Mesenchymal stem cell (in vitro differentiated cells and primary cell): ENCODE measurements around the gene B2M.
A peak's percentile ranks its signal among the peaks of the same experiment; 100 is the strongest.

ENCODE experiments used
- DNase-seq: peaks from one replicate; pipeline ENCODE4 v3.0.0-alpha.2; 2013
- H2AFZ ChIP-seq: one replicate; pipeline ENCODE4 v1.6.1; 2013; ENCODE audit warnings: low read depth, mild to moderate bottlenecking, control low read depth, inconsistent platforms, low read length, moderate library complexity
- H2AK5ac ChIP-seq: 2 replicates; pipeline ENCODE4 v1.6.1; 2013; ENCODE audit warnings: low read length, moderate library complexity, mild to moderate bottlenecking, inconsistent platforms; ENCODE audit not compliant: severe bottlenecking
- H2BK120ac ChIP-seq: one replicate; pipeline ENCODE4 v1.6.1; 2013; ENCODE audit warnings: low read depth, mild to moderate bottlenecking, inconsistent platforms, low read length, moderate library complexity
- H2BK12ac ChIP-seq, 2 experiments: one replicate each; pipeline ENCODE4 v1.6.1; 2013; ENCODE audit warnings: inconsistent platforms in 2 of 2, low read length in 2 of 2, mild to moderate bottlenecking in 2 of 2, moderate library complexity in 2 of 2, control low read depth in 1 of 2
- H2BK15ac ChIP-seq: one replicate; pipeline ENCODE4 v1.6.1; 2013; ENCODE audit warnings: mild to moderate bottlenecking, low read depth, inconsistent platforms; ENCODE audit not compliant: poor library complexity, severe bottlenecking
- H2BK5ac ChIP-seq: 2 replicates; pipeline ENCODE4 v1.6.1; 2013; ENCODE audit warnings: low read depth, mild to moderate bottlenecking, low read length, control low read depth, inconsistent platforms; ENCODE audit not compliant: poor library complexity, severe bottlenecking
- H3K14ac ChIP-seq, 2 experiments: one replicate each; pipeline ENCODE4 v1.6.1; 2013; ENCODE audit warnings: inconsistent platforms in 2 of 2, low read length in 2 of 2, control low read depth in 1 of 2, mild to moderate bottlenecking in 1 of 2, moderate library complexity in 1 of 2
- H3K18ac ChIP-seq, 2 experiments: one replicate each; pipeline ENCODE4 v1.6.1; 2013; ENCODE audit warnings: inconsistent platforms in 2 of 2, low read length in 2 of 2, control low read depth in 1 of 2, low read depth in 1 of 2, mild to moderate bottlenecking in 1 of 2
- H3K23ac ChIP-seq, 2 experiments: one replicate each; pipeline ENCODE4 v1.6.1; 2013; ENCODE audit warnings: inconsistent platforms in 2 of 2, low read length in 2 of 2, mild to moderate bottlenecking in 2 of 2, moderate library complexity in 2 of 2, control low read depth in 1 of 2
- H3K27ac ChIP-seq: 2 replicates; pipeline ENCODE4 v1.5.1; 2013; ENCODE audit warnings: mild to moderate bottlenecking, moderate library complexity, low read length, control low read depth, inconsistent platforms; ENCODE audit not compliant: poor library complexity, severe bottlenecking
- H3K27me3 ChIP-seq, 2 experiments: 2 replicates each; pipeline versions ENCODE4 v1.6.1 to v1.7.0; 2013; ENCODE audit warnings: low read length in 2 of 2, mild to moderate bottlenecking in 2 of 2, moderate library complexity in 2 of 2, control low read depth in 1 of 2, inconsistent platforms in 1 of 2; ENCODE audit not compliant: control insufficient read depth in 1 of 2, insufficient read depth in 1 of 2
- H3K36me3 ChIP-seq, 2 experiments: 2 replicates each; pipeline versions ENCODE4 v1.6.1 to v1.7.0; 2013; ENCODE audit warnings: low read length in 2 of 2, control low read depth in 1 of 2, inconsistent platforms in 1 of 2, low read depth in 1 of 2, mild to moderate bottlenecking in 1 of 2; ENCODE audit not compliant: insufficient read depth in 2 of 2, control insufficient read depth in 1 of 2
- H3K4ac ChIP-seq, 2 experiments: one replicate each; pipeline ENCODE4 v1.6.1; 2013; ENCODE audit warnings: inconsistent platforms in 2 of 2, low read length in 2 of 2, mild to moderate bottlenecking in 2 of 2, moderate library complexity in 2 of 2, control low read depth in 1 of 2, low read depth in 1 of 2
- H3K4me1 ChIP-seq: 2 replicates; pipeline ENCODE4 v1.6.1; 2013; ENCODE audit warnings: low read depth, low read length, control low read depth; ENCODE audit not compliant: control insufficient read depth, insufficient read depth
- H3K4me2 ChIP-seq: 2 replicates; pipeline ENCODE4 v1.6.1; 2013; ENCODE audit warnings: low read length, mild to moderate bottlenecking, inconsistent platforms; ENCODE audit not compliant: poor library complexity, severe bottlenecking
- H3K4me3 ChIP-seq, 2 experiments: 2 replicates each; pipeline versions ENCODE4 v1.5.1 to v1.7.0; 2013; ENCODE audit warnings: low read length in 2 of 2, mild to moderate bottlenecking in 2 of 2, control low read depth in 1 of 2, low read depth in 1 of 2; ENCODE audit not compliant: insufficient read depth in 1 of 2
- H3K79me1 ChIP-seq: replicated peaks from 2 replicates; pipeline ENCODE4 v1.6.1; 2013; ENCODE audit warnings: mild to moderate bottlenecking, control low read depth, low read length, inconsistent platforms; ENCODE audit not compliant: poor library complexity, severe bottlenecking
- H3K9ac ChIP-seq: 2 replicates; pipeline ENCODE4 v1.7.0; 2013; ENCODE audit warnings: mild to moderate bottlenecking, low read length, moderate library complexity
- H3K9me3 ChIP-seq: 2 replicates; pipeline ENCODE4 v1.7.0; 2013; ENCODE audit warnings: mild to moderate bottlenecking, low read length; ENCODE audit not compliant: control insufficient read depth
- H4K8ac ChIP-seq: one replicate; pipeline ENCODE4 v1.6.1; 2013; ENCODE audit warnings: inconsistent platforms, mild to moderate bottlenecking, low read length, moderate library complexity
- H4K91ac ChIP-seq: one replicate; pipeline ENCODE4 v1.6.1; 2013; ENCODE audit warnings: mild to moderate bottlenecking, low read length, inconsistent platforms
- WGBS: methylation state at CpG from one replicate; pipeline ENCODE4 v1.1.7; 2013; ENCODE audit warnings: mixed read lengths; 5-methylcytosine and 5-hydroxymethylcytosine counted together

The B2M gene

GRCh38 chr15:44728576-44729407, 17.5 kb downstream of the B2M start:
- peak overlapping the region; percentile 56 for H2AFZ ChIP-seq
- peak overlapping the region; percentile 97 for H3K9ac ChIP-seq
- H2BK12ac ChIP-seq, result peak overlapping the region; percentile 8 to 90
- WGBS, result under 1% methylated on average over 31 of the region's 36 CpGs
- peak overlapping the region; percentile 76 to 85 for H3K18ac ChIP-seq
- no peaks in the 10 kb centered on the region for H3K9me3 ChIP-seq
- H4K8ac ChIP-seq, result peak overlapping the region; percentile 89
- H3K27me3 ChIP-seq, result no peaks in the 10 kb centered on the region
- peaks cover 0 to 15% of the 10 kb centered on the region in 2 experiments for H3K36me3 ChIP-seq
- H2AK5ac ChIP-seq, result no peak overlapping the region
- H3K4ac ChIP-seq, result peak overlapping the region; percentile 64 to 72
- H4K91ac ChIP-seq, result peak overlapping the region; percentile 90
- H3K27ac ChIP-seq, result peak overlapping the region; percentile 95
- peaks cover 7% of the 10 kb centered on the region for H3K4me1 ChIP-seq
- H3K23ac ChIP-seq, result peak overlapping the region in 1 of 2 experiments; percentile 79
- peak overlapping the region; percentile 96 for H2BK15ac ChIP-seq
- peak overlapping the region; percentile 90 for H2BK120ac ChIP-seq
- peaks cover 9% of the 10 kb centered on the region for H3K79me1 ChIP-seq
- peak; percentile 100 for DNase-seq
- peak overlapping the region in 1 of 2 experiments; percentile 13 for H3K14ac ChIP-seq
- H2BK5ac ChIP-seq, result peak overlapping the region; percentile 93
- peak overlapping the region; percentile 77 to 94 for H3K4me3 ChIP-seq
- peak overlapping the region; percentile 90 for H3K4me2 ChIP-seq

- peak overlapping the region; percentile 93 for H2BK5ac ChIP-seq
- peak overlapping the region; percentile 90 for H4K91ac ChIP-seq
- H4K8ac ChIP-seq, result peak overlapping the region; percentile 89
- peaks cover 0 to 15% of the 10 kb centered on the region in 2 experiments for H3K36me3 ChIP-seq
- WGBS, result 2% methylated on average over 13 of the region's 21 CpGs
- peak overlapping the region; percentile 97 for H3K9ac ChIP-seq
- H3K23ac ChIP-seq, result peak overlapping the region in 1 of 2 experiments; percentile 79
- H3K4me2 ChIP-seq, result peak overlapping the region; percentile 90
- peak overlapping the region; percentile 77 to 94 for H3K4me3 ChIP-seq
- H2AK5ac ChIP-seq, result no peak overlapping the region
- peak overlapping the region; percentile 56 for H2AFZ ChIP-seq
- H3K4ac ChIP-seq, result peak overlapping the region; percentile 64 to 72
- no peaks in the 10 kb centered on the region for H3K9me3 ChIP-seq
- no peaks in the 10 kb centered on the region for H3K27me3 ChIP-seq
- H3K14ac ChIP-seq, result peak overlapping the region in 1 of 2 experiments; percentile 13
- H3K18ac ChIP-seq, result peak overlapping the region; percentile 76 to 85
- peak overlapping the region; percentile 8 to 90 for H2BK12ac ChIP-seq
- H3K79me1 ChIP-seq, result peaks cover 9% of the 10 kb centered on the region
- H2BK120ac ChIP-seq, result peak overlapping the region; percentile 90
- H3K27ac ChIP-seq, result peak overlapping the region; percentile 95
- DNase-seq, result no peak
- peaks cover 7% of the 10 kb centered on the region for H3K4me1 ChIP-seq
- H2BK15ac ChIP-seq, result peak overlapping the region; percentile 96
These were observed 18.3 kb downstream of the B2M start for GRCh38 chr15:44729408-44730127.

DNA sequence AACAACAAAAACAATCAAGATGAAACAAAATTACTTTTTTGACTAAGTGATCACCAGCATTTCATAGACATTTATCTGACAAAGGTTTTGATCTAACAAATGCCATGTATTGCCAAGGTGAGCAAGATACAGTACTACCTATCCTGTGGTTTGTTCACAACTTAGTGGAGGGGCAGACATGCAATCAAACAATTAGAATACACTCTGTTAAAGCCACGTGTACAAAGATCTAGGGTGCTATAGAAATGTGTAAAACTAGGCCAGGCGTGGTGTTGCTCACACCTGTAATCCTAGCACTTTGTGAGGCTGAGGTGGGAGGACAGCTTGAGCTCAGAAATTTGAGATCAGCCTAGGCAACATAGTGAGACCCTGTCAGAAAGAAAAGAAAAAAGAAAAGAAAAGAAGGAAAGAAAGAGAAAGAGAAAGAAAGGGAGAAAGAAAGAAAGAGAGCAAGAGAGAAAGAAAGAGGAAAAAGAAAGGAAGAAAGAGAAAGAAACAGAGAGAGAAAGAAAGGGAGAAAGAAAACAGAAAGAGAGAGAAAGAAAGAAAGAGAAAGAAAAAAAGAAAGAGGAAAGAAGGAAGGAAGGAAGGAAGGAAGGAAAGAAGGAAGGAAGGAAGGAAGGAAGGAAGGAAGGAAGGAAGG, 23.6 kb downstream of the B2M start:
- no peak overlapping the region for H2AK5ac ChIP-seq
- H3K36me3 ChIP-seq, result peaks cover 0 to 15% of the 10 kb centered on the region in 2 experiments
- no peak overlapping the region for H4K8ac ChIP-seq
- H2AFZ ChIP-seq, result no peak overlapping the region
- no peak overlapping the region for H2BK12ac ChIP-seq
- peaks cover 9% of the 10 kb centered on the region for H3K79me1 ChIP-seq
- WGBS, result 81% methylated on average over 2 of the region's 2 CpGs
- H3K9me3 ChIP-seq, result no peaks in the 10 kb centered on the region
- no peak overlapping the region for H4K91ac ChIP-seq
- H3K4me2 ChIP-seq, result no peak overlapping the region
- no peak overlapping the region for H3K23ac ChIP-seq
- no peak overlapping the region for H2BK15ac ChIP-seq
- no peak overlapping the region for H2BK5ac ChIP-seq
- H3K27me3 ChIP-seq, result no peaks in the 10 kb centered on the region
- DNase-seq, result no peak
- no peak overlapping the region for H3K27ac ChIP-seq
- H3K9ac ChIP-seq, result peak overlapping the region; percentile 13
- no peak overlapping the region for H3K18ac ChIP-seq
- H2BK120ac ChIP-seq, result no peak overlapping the region
- peak overlapping the region in 1 of 2 experiments; percentile 21 for H3K4me3 ChIP-seq
- no peak overlapping the region for H3K14ac ChIP-seq
- H3K4ac ChIP-seq, result no peak overlapping the region
- H3K4me1 ChIP-seq, result peaks cover 1% of the 10 kb centered on the region
